ENCODE measurements around the gene SIGLEC15. TPM values are rescaled to one million over a fixed set of nuclear protein-coding genes. Genes with fewer than 3 reads are reported as not detected.
"Not testable (repeated sequence)": the region's sequence is repeated elsewhere in the genome, so short reads cannot be mapped to it uniquely, and the experiment has no call there.

SIGLEC15 gene
- total RNA-seq, 1 donor from 2014 or later = not detected

GRCh38 chr18:45818765-45819164, 6.7 kb upstream of the SIGLEC15 start:
- intact Hi-C loops (cut with micrococcal nuclease) = not testable (repeated sequence)

GRCh38 chr18:45820106-45820745, 5.2 kb upstream of the SIGLEC15 start:
- intact Hi-C loops (cut with micrococcal nuclease) = no loop called here

GRCh38 chr18:45821026-45821425, 4.4 kb upstream of the SIGLEC15 start:
- intact Hi-C loops (cut with micrococcal nuclease) = no loop called here

- intact Hi-C loops (cut with micrococcal nuclease) = no loop called here
These were observed 3.8 kb upstream of the SIGLEC15 start for GRCh38 chr18:45821711-45822110.

- intact Hi-C loops (cut with micrococcal nuclease) = no loop called here
These were observed 609 bp downstream of the SIGLEC15 start for GRCh38 chr18:45826084-45826483.

GRCh38 chr18:45826716-45827115, 1.2 kb downstream of the SIGLEC15 start:
- intact Hi-C loops (cut with micrococcal nuclease) = not testable (repeated sequence)

GRCh38 chr18:45828917-45829811, 3.7 kb downstream of the SIGLEC15 start:
- intact Hi-C loops (cut with micrococcal nuclease) = no loop called here

- intact Hi-C loops (cut with micrococcal nuclease) = no loop called here
These were observed 4.4 kb downstream of the SIGLEC15 start for GRCh38 chr18:45829855-45830254.

GRCh38 chr18:45830917-45831316, 5.4 kb downstream of the SIGLEC15 start:
- intact Hi-C loops (cut with micrococcal nuclease) = no loop called here

- intact Hi-C loops (cut with micrococcal nuclease) = no loop called here
These were observed 8.4 kb downstream of the SIGLEC15 start for GRCh38 chr18:45833846-45834245.

GRCh38 chr18:45834306-45834705, 8.8 kb downstream of the SIGLEC15 start:
- intact Hi-C loops (cut with micrococcal nuclease) = no loop called here

- intact Hi-C loops (cut with micrococcal nuclease) = loop anchor here (5.0 kb wide), 1 partner anchor 148 kb away; no protein-coding TSS in a partner anchor
These were observed 9.7 kb downstream of the SIGLEC15 start for GRCh38 chr18:45835057-45835636.

- intact Hi-C loops (cut with micrococcal nuclease) = loop anchor here (2.0 to 5.0 kb wide), 2 partner anchors 114 to 149 kb away; no protein-coding TSS in a partner anchor
These were observed 11.0 kb downstream of the SIGLEC15 start for GRCh38 chr18:45836242-45837205.

- intact Hi-C loops (cut with micrococcal nuclease) = loop anchor here (2.0 to 5.0 kb wide), 2 partner anchors 115 to 150 kb away; no protein-coding TSS in a partner anchor
These were observed 12.0 kb downstream of the SIGLEC15 start for GRCh38 chr18:45837283-45838070.

GRCh38 chr18:45838302-45839070, 13.0 kb downstream of the SIGLEC15 start:
- intact Hi-C loops (cut with micrococcal nuclease) = loop anchor here (1.0 to 5.0 kb wide), 2 partner anchors 151 to 173 kb away; no protein-coding TSS in a partner anchor

- intact Hi-C loops (cut with micrococcal nuclease) = loop anchor here (1.0 to 5.0 kb wide), 2 partner anchors 152 to 174 kb away; no protein-coding TSS in a partner anchor
These were observed 14.2 kb downstream of the SIGLEC15 start for GRCh38 chr18:45839414-45840395.

GRCh38 chr18:45841060-45841764, 15.7 kb downstream of the SIGLEC15 start:
- intact Hi-C loops (cut with micrococcal nuclease) = no loop called here
